ENCODE results near the gene IL17RC.

DNA sequence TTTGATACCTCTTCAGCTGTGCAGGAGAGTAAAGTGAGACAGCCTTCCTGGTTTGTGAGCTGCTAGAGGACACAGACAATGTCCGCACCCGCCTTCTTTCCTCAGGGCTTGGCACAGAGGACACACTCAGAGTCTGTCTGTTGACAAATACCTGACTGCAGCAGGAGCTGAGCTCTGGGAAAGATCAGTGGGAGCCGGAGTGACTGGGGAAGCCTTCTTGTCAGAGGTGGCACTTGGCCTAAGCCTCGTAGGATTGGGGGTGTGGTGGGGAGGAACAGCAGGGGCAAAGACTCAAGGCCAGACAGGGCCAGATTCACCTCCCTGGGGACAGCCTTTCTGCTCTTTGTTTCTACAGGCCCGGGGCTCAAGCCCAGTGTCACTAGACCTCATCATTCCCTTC lies 3.3 kb upstream of the IL17RC start:
- TF ChIP-seq, protein P1, sequence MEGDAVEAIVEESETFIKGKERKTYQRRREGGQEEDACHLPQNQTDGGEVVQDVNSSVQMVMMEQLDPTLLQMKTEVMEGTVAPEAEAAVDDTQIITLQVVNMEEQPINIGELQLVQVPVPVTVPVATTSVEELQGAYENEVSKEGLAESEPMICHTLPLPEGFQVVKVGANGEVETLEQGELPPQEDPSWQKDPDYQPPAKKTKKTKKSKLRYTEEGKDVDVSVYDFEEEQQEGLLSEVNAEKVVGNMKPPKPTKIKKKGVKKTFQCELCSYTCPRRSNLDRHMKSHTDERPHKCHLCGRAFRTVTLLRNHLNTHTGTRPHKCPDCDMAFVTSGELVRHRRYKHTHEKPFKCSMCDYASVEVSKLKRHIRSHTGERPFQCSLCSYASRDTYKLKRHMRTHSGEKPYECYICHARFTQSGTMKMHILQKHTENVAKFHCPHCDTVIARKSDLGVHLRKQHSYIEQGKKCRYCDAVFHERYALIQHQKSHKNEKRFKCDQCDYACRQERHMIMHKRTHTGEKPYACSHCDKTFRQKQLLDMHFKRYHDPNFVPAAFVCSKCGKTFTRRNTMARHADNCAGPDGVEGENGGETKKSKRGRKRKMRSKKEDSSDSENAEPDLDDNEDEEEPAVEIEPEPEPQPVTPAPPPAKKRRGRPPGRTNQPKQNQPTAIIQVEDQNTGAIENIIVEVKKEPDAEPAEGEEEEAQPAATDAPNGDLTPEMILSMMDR (IDR thresholded peaks at IDR 0.05) = no peak
- no peak for TF ChIP-seq POLR2A (IDR thresholded peaks at IDR 0.05)
